ENCODE measurements around the gene CYLD. TPM values are rescaled to one million over a fixed set of nuclear protein-coding genes. Genes with fewer than 3 reads are reported as not detected.

Gene CYLD
- total RNA-seq, 1 experiment from 2014 or later = 28.7 TPM

DNA sequence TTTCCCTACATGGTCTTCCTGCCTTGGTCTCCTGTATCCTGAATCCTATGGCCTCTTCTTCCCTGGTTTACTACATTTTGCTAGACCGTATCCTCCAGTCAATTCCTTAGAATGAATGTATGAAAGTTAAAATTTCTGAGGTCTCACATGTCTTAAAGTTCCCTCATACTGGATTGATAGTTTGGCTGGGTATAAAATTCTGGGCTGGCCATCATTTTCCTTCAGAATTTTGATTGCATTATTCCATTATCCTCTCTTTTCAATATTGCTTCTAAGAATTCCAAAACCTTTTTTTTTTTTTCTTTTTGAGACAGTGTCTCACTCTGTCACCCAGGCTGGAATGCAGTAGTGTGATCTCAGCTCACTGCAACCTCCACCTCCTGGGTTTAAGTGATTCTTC, 37.6 kb upstream of the CYLD start:
- no peak for DNase-seq (ENCODE audit: low read depth in 1 of 2, low spot score in 2 of 2)
- Histone ChIP-seq H3K36me3 (no peaks in the 10 kb centered on the region), H3K4me3 (no peak overlapping the region), H3K27me3 (replicated peaks) (no peaks in the 10 kb centered on the region), H3K4me1 (replicated peaks) (no peaks in the 10 kb centered on the region), H3K9me3 (replicated peaks) (peaks cover 19% of the 10 kb centered on the region), H3K27ac (no peak overlapping the region)

DNA sequence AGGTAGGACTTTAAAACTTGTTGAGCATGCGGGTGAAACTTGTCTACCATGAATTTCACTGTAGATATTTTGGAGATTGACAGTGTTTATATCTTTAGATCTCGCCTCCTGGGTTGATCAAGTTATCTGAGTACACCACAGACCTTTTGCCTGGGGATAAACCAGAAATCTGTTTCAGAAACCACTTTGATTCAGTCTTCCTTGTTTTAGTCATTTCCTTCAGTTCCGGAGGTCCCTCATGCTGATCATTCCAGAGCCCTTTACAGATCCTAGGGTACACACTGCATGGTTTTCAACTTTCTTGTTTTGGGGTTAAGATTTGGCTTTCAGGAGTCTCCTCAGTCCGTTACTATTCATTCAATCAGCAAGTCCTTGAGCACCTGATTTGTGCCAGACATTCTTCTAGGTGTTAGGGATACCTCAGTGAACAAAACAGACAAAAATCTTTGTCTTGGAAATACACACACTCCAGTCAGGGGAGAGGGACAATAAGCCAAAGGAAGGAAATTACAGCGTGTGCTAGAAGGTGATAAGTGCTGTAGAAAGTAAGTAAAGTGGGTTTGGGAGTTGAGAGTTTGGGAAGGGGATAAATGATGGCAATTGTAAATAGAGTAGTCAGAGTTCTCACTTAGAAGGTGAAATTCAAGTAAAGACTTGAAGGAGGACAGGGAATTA, 36.3 kb upstream of the CYLD start:
- H3K36me3 ChIP-seq = no peaks in the 10 kb centered on the region
- peaks cover 19% of the 10 kb centered on the region for H3K9me3 ChIP-seq (replicated peaks)
- no peaks in the 10 kb centered on the region for H3K4me1 ChIP-seq (replicated peaks)
- DNase-seq (ENCODE audit: low read depth in 1 of 2, low spot score in 2 of 2) = no peak
- no peak overlapping the region for H3K4me3 ChIP-seq
- H3K27me3 ChIP-seq (replicated peaks) = no peaks in the 10 kb centered on the region
- no peak overlapping the region for H3K27ac ChIP-seq

DNA sequence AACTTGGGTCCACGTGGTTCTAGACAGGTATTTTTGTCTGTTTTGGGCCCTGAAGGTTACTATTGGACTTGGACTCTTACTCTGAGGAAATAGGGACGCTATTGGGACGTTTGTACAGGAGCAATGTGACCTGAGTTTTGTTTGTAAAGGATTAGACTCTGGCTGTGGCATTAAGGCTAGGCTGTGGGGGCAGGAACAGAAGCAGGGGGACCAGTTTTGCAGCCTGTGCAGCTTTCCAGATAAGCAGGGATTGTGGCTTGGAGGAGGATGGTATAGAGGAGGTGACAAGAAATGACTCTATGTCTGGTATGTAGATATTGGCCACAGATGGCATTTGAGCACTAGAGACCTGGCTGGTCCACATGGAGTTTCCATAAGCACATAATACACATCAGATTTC, 35.6 kb upstream of the CYLD start:
- no peak overlapping the region for H3K27ac ChIP-seq
- DNase-seq (ENCODE audit: low read depth in 1 of 2, low spot score in 2 of 2) = no peak
- no peak overlapping the region for H3K4me3 ChIP-seq
- peaks cover 19% of the 10 kb centered on the region for H3K9me3 ChIP-seq (replicated peaks)
- no peaks in the 10 kb centered on the region for H3K4me1 ChIP-seq (replicated peaks)
- no peaks in the 10 kb centered on the region for H3K36me3 ChIP-seq
- H3K27me3 ChIP-seq (replicated peaks) = no peaks in the 10 kb centered on the region

DNA sequence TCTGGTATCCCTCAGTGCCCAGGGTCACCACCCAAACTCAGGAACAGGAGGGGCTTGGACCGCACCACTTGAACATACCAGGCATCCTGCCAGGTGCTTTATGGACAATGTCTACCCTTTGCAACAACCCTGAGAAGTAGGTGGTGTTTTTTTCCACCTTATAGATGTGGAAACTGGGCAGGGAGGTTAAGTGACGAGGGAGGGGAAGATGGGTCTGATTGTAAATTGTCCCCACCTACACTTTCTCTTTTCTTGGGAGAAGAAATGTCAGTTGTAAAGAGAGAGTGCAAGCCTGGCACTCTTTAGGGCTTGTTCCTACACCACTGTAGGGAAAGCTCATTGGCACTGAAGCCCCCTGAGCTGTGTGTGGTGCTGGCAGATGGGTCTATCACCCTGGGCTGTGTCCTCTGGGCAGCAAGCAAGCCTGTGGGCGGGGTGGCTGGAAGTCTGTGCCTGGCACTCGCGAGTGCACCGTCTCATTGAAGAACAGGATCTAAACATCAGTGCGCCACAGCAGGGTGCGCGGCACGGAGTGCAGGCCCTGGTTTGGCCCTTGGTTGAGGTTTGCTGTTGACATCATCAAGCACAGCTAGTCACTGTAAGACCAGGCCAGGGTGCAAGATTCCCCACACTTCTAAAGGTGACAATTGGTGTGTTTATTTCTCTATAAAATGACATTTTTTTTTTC, 33.4 kb upstream of the CYLD start:
- H3K9me3 ChIP-seq (replicated peaks) = peaks cover 19% of the 10 kb centered on the region
- H3K4me1 ChIP-seq (replicated peaks) = no peaks in the 10 kb centered on the region
- H3K27ac ChIP-seq = no peak overlapping the region
- H3K27me3 ChIP-seq (replicated peaks) = no peaks in the 10 kb centered on the region
- no peak overlapping the region for H3K4me3 ChIP-seq
- no peaks in the 10 kb centered on the region for H3K36me3 ChIP-seq
- DNase-seq (ENCODE audit: low read depth in 1 of 2, low spot score in 2 of 2) = no peak

GRCh38 chr16:50709061-50709684, 32.7 kb upstream of the CYLD start:
- DNase-seq (ENCODE audit: low read depth in 1 of 2, low spot score in 2 of 2) = no peak
- no peak overlapping the region for H3K4me3 ChIP-seq
- no peaks in the 10 kb centered on the region for H3K27me3 ChIP-seq (replicated peaks)
- H3K27ac ChIP-seq = no peak overlapping the region
- H3K4me1 ChIP-seq (replicated peaks) = no peaks in the 10 kb centered on the region
- peaks cover 14% of the 10 kb centered on the region for H3K9me3 ChIP-seq (replicated peaks)
- H3K36me3 ChIP-seq = no peaks in the 10 kb centered on the region

DNA sequence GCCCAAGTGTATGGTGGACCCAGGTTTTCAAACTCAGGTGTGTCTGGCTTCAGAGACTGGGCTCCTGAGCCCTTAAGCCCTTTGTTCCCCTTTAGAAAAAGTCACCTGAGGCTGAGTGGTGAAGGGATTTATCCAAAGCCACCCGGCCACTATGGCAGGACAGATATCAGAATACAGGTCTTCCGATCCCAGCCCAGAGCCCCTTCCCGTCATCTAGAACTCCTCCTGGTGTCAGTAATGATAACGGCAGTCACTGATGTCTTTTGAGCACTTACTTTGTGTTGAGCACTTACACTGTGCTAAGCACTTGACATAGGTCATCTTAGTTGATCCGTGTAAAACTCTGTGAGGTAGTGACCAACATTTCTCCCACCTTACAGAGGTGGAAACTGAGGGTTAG, 31.9 kb upstream of the CYLD start:
- no peaks in the 10 kb centered on the region for H3K4me1 ChIP-seq (replicated peaks)
- no peak overlapping the region for H3K4me3 ChIP-seq
- H3K9me3 ChIP-seq (replicated peaks) = 0 out of 2 replicates have a peak, but pooled peaks cover 7% of the 10 kb centered on the region
- H3K27ac ChIP-seq = no peak overlapping the region
- no peaks in the 10 kb centered on the region for H3K27me3 ChIP-seq (replicated peaks)
- no peaks in the 10 kb centered on the region for H3K36me3 ChIP-seq
- DNase-seq (ENCODE audit: low read depth in 1 of 2, low spot score in 2 of 2) = no peak

- DNase-seq (ENCODE audit: low read depth in 1 of 2, low spot score in 2 of 2) = no peak
- Histone ChIP-seq H3K4me3 (no peak overlapping the region), H3K27ac (no peak overlapping the region), H3K9me3 (replicated peaks) (no peaks in the 10 kb centered on the region), H3K36me3 (no peaks in the 10 kb centered on the region), H3K27me3 (replicated peaks) (no peaks in the 10 kb centered on the region), H3K4me1 (replicated peaks) (no peaks in the 10 kb centered on the region)
These were observed 30.8 kb upstream of the CYLD start for GRCh38 chr16:50711040-50711439.

- H3K27ac ChIP-seq = no peak overlapping the region
- no peak for DNase-seq (ENCODE audit: low read depth in 1 of 2, low spot score in 2 of 2)
- H3K4me1 ChIP-seq (replicated peaks) = no peaks in the 10 kb centered on the region
- H3K27me3 ChIP-seq (replicated peaks) = no peaks in the 10 kb centered on the region
- no peak overlapping the region for H3K4me3 ChIP-seq
- no peaks in the 10 kb centered on the region for H3K36me3 ChIP-seq
- H3K9me3 ChIP-seq (replicated peaks) = no peaks in the 10 kb centered on the region
These were observed 29.9 kb upstream of the CYLD start for GRCh38 chr16:50711862-50712559.

DNA sequence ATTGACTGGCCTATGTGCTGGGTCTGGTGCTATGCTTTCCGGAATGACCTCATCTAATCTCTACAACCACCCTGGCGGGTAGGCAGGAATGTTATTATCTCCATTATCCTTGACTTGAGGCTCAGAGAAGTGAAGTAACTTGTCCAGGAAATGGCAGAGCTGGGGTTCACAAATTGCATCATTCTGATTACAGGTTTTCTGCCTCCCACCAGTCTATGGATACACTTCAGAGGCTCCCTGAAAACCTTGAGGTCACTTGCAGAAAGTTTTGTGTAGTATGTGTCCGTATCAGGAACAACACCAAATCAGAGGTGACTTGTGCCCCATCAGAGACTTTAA, 29.4 kb upstream of the CYLD start:
- Histone ChIP-seq H3K36me3 (no peaks in the 10 kb centered on the region), H3K4me1 (replicated peaks) (no peaks in the 10 kb centered on the region), H3K27ac (no peak overlapping the region), H3K4me3 (no peak overlapping the region), H3K27me3 (replicated peaks) (no peaks in the 10 kb centered on the region), H3K9me3 (replicated peaks) (no peaks in the 10 kb centered on the region)
- no peak for DNase-seq (ENCODE audit: low read depth in 1 of 2, low spot score in 2 of 2)

DNA sequence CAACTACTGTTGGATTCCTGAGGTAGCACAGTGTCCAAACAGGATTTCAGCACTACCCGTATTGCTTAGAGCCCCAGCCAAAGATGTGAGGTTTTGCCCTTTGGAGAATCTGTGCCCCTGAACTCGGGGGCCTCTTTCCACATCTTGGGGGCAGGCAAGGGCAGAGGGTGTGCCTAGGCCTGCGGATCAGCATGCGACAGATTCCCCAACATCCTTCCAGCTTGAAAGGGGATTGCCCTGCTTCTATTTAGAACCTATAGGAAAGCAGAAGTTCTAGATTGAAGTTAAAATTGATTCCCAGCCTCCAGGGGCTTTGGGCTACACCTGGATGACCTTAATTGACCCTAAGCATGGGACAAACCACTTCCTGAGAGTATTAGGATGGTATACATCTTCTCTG, 28.9 kb upstream of the CYLD start:
- no peaks in the 10 kb centered on the region for H3K9me3 ChIP-seq (replicated peaks)
- H3K36me3 ChIP-seq = no peaks in the 10 kb centered on the region
- DNase-seq (ENCODE audit: low read depth in 1 of 2, low spot score in 2 of 2) = no peak
- no peaks in the 10 kb centered on the region for H3K4me1 ChIP-seq (replicated peaks)
- no peak overlapping the region for H3K4me3 ChIP-seq
- H3K27ac ChIP-seq = no peak overlapping the region
- no peaks in the 10 kb centered on the region for H3K27me3 ChIP-seq (replicated peaks)

GRCh38 chr16:50717091-50717490, 24.8 kb upstream of the CYLD start:
- Histone ChIP-seq H3K27me3 (replicated peaks) (no peaks in the 10 kb centered on the region), H3K36me3 (no peaks in the 10 kb centered on the region), H3K4me3 (no peak overlapping the region), H3K4me1 (replicated peaks) (no peaks in the 10 kb centered on the region), H3K9me3 (replicated peaks) (no peaks in the 10 kb centered on the region), H3K27ac (no peak overlapping the region)
- DNase-seq (ENCODE audit: low read depth in 1 of 2, low spot score in 2 of 2) = no peak

- no peak for DNase-seq (ENCODE audit: low read depth in 1 of 2, low spot score in 2 of 2)
These were observed 24.4 kb upstream of the CYLD start for GRCh38 chr16:50717494-50717893.

DNA sequence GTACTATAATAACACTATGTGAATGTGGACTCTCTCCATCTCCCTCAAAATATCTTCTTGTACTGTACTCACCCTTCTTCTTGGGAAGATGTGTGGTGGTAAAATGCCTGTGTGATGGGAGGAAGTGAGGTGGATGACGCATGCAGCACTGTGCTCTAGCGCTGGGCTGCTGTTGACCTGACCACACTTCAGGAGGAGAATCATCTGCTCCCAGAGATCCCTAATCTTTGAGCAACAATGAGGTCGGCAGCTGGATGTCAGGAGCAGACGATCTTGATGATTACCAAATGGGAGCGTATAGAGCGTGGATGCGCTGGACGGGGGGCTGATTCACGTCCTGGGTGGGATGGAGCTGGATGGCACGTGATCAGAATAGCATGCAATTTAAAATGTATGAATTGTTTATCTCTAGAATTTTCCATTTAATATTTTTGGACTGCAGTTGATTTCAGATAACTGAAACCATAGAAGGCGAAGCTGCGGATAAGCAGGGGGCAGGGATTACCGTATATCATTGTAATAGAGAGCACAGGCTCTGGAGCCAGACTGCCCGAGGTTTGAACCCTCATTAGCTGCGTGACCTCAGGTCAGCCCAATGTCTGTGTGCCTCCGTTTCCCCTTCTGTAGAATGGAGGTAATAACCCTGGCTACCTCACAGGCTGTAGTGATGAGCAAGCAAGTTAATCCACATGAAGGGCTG, 23.7 kb upstream of the CYLD start:
- Histone ChIP-seq H3K9me3 (replicated peaks) (no peaks in the 10 kb centered on the region), H3K4me1 (replicated peaks) (no peaks in the 10 kb centered on the region), H3K4me3 (no peak overlapping the region), H3K36me3 (no peaks in the 10 kb centered on the region), H3K27ac (no peak overlapping the region), H3K27me3 (replicated peaks) (no peaks in the 10 kb centered on the region)
- no peak for DNase-seq (ENCODE audit: low read depth in 1 of 2, low spot score in 2 of 2)

More at GRCh38 chr16:50717494-50717893, 24.4 kb upstream of the CYLD start:
- Histone ChIP-seq H3K36me3 (no peaks in the 10 kb centered on the region), H3K27ac (no peak overlapping the region), H3K4me3 (no peak overlapping the region), H3K27me3 (replicated peaks) (no peaks in the 10 kb centered on the region), H3K4me1 (replicated peaks) (no peaks in the 10 kb centered on the region), H3K9me3 (replicated peaks) (no peaks in the 10 kb centered on the region)
